GM12864 (cell line): Measurements from ENCODE around the gene LSS.
A peak's percentile ranks its signal among the peaks of the same experiment; 100 is the strongest.

Source experiments
- DNase-seq: peaks from one replicate; pipeline ENCODE4 v3.0.0-alpha.2; 2011; ENCODE audit warnings: low read depth
- H3K4me3 ChIP-seq: 2 replicates; pipeline ENCODE4 v1.5.1; 2011; ENCODE audit warnings: mild to moderate bottlenecking, low read depth, low read length, control low read depth
- CTCF ChIP-seq: IDR thresholded peaks from 2 replicates; pipeline ENCODE4 v1.5.1; 2011; ENCODE audit warnings: low read depth, mild to moderate bottlenecking, moderate library complexity, low read length, control low read depth, inconsistent platforms; ENCODE audit errors: missing control alignments

LSS gene

DNA sequence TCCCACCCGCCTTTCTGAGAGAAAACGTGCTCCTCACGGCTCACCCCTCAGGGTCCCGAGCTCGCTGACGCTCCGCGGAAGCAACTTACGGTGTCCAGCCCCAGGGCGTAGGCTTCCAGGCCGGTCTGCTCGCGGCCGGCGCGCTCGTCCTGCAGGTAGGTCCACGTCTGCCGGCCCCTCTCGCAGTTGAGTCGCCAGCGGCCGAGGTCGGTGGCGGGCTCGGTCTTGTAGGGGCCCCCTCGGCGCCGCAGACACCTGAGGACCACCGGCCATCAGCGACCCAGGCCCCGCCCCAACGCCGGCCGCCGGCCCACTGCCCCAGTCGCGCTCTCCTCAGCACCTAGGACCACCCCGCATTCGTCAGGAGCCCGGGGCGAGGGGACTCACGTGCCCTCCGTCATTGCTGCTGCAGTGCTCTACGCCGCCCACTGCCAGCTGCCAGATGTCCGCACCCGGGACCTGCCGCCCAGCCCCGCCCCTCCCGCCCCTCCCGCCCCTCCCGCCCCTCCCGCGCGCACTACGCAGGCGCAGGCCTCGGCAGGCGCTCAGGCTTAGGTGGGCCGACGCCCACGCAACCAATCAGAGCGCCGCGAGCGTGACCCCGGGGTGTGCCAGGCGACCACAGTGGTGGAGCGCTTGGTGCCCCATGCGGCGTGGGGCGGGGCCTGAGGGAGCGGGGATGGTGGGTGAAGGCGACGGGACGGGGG, at the start of gene LSS:
Gene LSS, minus strand, starts transcription at position 430 of the 707 bp plus-strand sequence. Its CDS starts 29 bp downstream, at position 401.
- peak; percentile 93 for DNase-seq
- TF ChIP-seq CTCF = no peak
- H3K4me3 ChIP-seq = peak within 1 kb of the TSS; percentile 87

DNA sequence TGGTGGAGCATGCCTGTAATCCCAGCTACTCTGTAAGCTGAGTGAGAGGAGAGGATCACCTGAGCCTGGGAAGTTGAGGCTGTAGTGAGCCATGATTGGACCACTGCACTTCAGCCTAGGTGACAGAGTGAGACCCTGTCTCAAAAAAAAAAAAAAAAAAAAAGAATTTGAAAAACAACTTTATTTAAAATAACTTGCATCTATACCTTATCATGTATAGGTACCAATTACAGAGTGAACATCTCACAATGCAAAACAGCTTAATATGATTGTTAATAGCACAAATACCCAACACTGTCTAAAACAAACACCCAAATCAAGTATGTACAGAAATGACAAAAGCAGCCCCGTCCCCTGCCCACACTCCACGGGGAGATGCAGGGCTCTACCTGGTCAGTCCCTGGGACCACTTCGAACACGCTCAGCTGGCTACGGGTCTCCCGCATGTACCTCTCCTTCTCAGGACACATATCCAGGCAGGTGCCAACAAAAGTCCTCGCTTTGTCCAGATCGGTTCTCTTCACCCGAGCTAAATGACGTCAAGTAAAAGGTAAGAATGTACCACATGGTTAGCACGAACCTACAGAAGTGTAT, 46.3 kb upstream of the LSS start:
- H3K4me3 ChIP-seq = no peak overlapping the region
- no peak for TF ChIP-seq CTCF
- no peak for DNase-seq

DNA sequence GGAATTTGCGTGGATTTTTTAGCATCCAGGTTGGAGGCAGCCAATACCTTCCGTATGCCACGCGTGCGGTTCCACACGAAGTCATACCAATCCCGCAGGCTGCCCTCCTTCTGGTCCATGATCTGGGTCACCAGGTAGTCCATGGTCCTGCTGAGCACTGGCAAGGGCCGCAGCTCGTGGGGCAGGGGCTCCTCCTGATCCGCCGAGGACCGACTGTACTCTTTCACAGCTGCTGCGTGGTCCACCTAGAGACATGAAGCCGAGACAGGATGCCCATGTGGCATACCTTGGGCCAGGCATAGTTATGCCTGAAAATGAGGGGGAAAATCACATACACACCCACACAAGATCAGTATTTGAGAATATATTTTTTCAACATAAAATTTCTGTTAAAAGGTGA, 44.8 kb upstream of the LSS start:
- no peak for TF ChIP-seq CTCF

GRCh38 chr21:46269466-46269865, 40.9 kb upstream of the LSS start:
- DNase-seq = no peak
- H3K4me3 ChIP-seq = no peak overlapping the region
- no peak for TF ChIP-seq CTCF

More for the DNA sequence above, 44.8 kb upstream of the LSS start:
- H3K4me3 ChIP-seq = no peak overlapping the region
- no peak for DNase-seq

GRCh38 chr21:46268371-46268770, 39.8 kb upstream of the LSS start:
- no peak overlapping the region for H3K4me3 ChIP-seq
- DNase-seq = no peak
- no peak for TF ChIP-seq CTCF

DNA sequence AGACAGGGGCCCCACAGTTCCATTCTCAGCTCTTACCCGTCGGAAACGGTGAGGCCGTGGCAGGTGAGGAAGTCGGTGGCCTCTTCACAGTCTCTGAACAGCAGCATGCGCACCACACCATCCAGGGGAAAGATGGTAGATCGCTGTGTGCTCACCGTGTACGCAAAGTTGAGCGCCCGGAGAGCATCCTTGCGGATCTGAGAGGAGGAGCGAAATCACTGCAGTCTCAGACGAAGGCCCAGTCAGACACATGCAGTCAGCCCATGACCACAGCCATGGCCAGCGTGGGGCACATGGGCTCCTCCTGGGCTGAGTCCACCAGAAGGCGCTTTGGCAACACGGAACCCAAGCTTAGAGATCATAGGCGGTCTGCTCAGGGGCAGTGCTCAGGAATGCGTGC, 38.4 kb upstream of the LSS start:
- DNase-seq = no peak
- no peak for TF ChIP-seq CTCF
- no peak overlapping the region for H3K4me3 ChIP-seq
